Embryonic facial prominence (tissue), 1 donor: Measurements from ENCODE around the gene SMC5.
A peak's percentile ranks its signal among the peaks of the same experiment; 100 is the strongest.
"Not testable (repeated sequence)": the region's sequence is repeated elsewhere in the genome, so short reads cannot be mapped to it uniquely, and the experiment has no call there.

ENCODE experiments used
- DNase-seq: peaks from one replicate; pipeline ENCODE4 v3.0.0-alpha.2; 2016; ENCODE audit errors: extremely low spot score

The SMC5 gene

DNA sequence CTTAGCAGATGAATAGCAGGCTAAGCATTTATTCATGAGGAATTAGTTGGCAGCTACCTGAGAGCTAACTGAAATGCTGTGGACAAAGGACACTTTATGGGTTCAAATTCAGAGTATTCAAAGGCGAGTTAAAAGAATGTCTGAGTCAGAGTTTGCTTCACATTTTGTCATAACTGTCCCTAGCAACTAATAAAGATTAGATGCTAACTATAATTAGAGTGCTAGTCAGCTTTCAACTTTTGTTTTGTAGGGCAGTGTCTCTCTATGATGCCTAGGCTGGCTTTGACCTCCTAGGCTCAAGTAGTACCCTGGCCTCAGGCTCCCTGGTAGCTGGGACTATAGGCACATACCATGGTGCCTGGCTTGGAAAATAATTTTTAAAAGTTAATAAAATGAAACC is 4.6 kb downstream of the SMC5 start:
- DNase-seq = no peak

DNA sequence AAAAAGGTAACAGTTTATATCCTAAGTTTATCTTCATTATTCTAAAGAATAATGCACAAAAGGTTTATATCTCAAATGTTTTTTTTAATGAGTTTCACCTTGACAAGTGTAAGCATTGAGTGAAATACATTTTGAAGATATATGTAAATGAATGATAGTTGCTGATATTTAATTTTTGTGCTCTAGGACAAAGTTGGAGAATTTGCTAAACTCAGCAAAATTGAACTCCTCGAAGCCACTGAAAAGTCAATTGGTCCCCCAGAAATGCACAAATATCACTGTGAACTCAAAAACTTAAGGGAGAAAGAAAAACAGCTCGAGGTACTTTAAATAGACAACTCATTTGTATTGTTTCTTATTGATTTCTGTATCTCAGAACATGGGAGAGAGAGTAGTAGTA is 19.5 kb downstream of the SMC5 start:
- DNase-seq = no peak

DNA sequence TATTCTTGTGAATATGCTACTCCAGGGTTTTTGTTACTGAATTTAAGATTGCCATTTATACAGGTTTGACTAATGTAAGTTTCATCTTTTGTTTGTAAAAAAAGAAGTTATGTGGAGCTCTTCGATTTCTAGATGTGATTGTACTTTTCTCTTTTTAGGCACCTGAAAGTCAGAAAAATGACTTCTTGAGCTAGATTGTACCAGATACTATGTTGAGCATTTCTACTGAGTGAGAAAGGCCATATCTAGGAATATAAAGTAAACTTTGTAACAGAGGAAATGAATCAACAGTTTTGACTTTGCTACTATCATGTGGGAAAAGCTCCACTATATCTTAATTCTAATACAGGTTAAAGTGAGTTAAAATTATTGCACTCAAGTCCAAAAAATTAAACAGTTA is 25.1 kb downstream of the SMC5 start:
- no peak for DNase-seq

DNA sequence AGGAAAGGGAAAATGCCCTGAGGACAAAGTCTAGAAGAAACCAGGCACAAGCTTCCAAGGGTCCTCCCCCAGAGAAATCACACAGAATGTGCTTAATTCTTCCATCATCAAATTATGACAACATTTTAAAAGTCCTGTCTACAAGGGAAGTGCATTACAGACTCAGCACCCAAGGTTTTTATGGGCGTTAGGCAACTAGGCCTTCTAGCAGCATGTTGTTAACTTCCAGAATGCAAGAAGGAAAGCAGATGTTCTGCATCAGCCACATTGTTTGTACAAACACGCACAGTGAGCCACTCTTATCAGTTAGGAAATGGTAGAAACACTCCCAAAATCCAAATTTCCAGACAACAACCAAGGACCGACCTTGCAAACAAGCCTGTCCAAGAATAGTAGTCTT is 26.5 kb downstream of the SMC5 start:
- DNase-seq = no peak

DNA sequence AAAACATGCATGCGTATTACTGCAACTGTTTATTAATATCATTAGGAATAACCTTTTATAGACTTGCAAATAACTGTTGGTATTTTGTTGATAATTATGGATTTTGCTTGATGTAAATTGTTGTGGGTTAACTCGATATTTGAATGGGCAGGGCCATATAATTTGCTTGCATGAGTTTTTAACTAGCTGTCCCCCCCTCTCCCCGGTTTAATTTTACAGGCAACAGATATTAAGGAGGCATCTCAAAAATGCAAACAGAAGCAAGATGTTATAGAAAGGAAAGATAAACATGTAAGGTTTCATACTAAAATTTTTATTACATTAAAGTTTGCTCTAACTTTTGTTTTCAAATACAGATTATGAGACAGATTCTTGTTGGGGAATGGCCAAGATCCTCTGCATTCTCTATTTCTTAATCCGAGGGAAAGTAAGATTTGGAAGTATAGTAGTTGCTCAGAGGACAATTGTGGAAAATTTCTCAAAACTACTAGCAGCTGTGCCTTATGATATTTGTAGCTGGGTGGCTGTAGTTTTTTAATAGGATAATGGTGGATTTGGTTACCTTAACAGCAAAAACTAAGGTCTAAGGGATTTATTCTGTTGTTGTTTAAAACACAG is 27.3 kb downstream of the SMC5 start:
- no peak for DNase-seq

DNA sequence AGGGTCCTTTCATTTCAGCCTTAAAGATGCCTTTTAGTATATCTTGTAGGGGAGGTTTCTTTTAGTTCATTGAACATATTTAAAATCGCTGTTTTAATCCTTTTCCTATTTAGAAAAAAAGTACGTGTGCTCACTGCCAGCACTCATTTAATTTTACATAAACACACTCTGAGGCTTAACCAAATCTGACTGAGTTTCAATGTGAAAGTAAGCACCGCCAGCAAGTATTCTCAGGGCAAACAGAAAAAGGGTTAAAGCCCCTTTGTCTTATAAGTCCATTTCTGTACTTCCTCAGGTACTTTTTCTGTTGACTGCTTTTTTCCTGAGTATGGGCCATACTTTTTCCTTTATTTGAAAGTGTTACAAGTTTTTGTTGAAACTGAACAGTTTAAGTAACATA is 31.8 kb downstream of the SMC5 start:
- DNase-seq = no peak

DNA sequence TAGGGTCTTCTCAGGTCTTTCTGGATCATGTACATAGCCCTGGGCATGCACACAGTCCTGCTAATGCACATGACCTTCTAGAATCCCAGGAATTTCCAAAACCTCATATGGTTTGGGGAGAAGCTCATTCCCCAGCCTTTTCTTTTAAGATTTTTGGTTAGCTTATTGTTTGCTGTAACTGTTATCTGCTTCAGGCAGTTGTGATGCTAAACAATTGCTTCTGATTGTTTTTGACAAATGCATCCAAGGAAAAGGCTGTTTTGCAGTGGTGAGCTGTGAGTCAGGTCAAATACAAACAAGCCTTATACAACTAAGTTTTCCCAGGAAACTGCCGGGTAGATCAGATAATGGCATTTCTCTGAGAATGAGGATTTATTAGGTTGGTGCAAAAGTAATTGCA is 32.7 kb downstream of the SMC5 start:
- no peak for DNase-seq

DNA sequence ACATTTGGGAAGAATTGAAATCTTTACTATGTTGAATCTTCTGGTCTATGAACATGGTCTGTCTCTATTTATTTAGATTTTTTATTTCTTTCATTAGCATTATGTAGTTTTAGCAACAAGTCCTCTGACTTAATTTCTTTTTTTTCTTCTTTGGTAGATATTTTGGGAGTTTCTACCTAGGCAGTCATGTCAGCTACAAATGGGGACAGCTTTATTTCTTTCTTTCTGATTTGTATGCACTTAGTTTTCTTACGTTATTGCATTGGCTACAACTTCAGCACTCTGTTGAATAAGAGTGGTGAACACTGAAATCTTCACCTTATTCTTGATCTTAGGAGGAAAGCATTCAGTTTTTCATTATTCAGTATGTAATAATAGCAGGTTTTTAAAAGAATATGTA is 33.5 kb downstream of the SMC5 start:
- no peak for DNase-seq

DNA sequence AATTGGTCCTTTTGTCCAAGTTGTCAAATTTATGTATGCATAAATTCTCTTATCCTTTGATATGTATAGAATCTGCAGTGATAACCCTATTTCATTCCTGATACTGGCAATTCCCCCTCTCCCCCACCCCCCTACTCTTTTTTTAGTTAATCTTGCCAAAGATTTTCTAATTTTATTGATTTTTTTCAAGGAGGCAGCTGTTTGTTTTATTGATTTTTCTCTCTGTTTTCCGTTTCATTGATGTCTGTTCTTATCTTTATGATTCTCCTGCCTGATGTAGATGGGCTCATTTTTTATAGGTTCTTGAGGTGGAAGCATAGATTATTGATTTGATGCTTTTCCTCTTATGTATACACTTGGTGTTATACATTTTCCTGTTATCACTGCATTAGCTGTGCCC is 34.4 kb downstream of the SMC5 start:
- no peak for DNase-seq

DNA sequence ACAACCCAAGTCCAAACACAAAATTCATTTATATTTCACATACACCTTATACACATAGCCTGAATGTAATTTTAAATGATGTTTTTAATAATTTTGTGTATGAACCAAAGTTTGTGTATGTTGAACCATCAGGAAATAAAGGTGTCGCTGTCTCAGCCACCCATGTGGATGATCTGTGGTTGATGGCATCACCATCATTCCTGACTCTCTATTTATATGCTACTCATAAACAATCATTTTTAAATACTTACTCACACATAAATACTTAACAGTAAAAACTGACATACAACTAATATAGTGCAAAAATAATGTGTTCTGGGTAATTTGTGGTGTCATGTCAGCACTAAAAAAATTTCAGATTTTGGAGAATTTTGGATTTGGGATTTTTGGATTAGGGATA is 38.4 kb downstream of the SMC5 start:
- DNase-seq = no peak

DNA sequence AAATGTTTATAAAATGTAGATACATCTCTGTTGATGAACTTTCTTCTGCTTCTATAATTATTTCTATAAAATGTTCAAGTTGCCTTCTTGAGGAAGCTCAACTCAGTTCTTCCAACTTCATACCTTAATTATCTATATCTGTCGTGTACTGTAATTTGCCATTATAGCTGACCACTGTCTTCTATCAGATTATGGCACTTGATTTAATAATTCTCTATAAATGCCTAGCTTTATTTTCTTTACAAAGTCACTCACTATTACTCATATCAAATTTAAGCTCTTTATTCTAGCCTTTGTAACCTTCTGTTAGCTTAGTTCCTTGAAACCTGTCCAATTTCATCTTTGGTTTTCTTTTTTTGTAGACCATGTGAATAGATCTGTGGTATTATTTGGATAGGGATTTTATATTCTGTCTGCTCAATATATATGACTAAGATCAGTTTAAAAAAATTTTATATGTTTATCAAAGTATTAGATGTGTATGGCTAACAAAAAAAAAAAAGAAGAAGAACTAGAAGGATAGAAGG is 39.5 kb downstream of the SMC5 start:
- DNase-seq = no peak

DNA sequence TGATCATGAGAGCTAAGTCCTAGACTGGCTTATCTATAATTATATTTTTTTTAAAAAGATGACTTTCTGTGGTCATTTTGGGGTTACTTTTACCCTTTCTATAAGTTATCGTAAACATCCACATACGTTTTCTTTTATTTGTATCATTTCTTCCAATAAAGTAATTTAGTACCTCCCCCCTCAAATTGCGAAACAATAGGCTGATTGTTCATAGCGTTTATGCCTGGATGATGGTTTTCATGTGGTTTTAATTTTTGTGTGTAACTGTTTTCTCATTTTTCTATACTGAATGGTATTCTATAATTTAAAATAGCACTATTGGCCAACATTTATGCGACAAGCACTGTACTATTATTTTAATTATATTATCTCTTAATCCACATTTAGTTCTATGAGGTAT is 44.5 kb downstream of the SMC5 start:
- DNase-seq = no peak

DNA sequence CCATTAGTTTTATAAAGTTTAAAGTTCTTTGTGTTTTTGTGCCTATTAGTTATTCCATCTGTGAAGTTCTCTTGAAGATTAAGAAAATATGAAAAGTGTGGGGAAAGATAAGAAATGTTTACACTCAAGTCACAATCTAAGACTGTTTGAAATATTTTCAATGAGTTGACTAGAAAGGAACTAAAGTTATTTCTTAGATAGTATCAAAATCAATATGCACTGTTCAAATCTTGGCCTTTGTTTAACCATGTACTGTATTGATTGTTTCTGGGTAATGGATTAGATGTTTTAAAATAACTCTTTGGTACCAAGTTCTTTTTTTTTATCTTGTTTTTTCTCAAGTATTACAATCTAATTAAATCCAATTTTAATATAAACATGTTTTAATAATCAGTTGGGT is 46.0 kb downstream of the SMC5 start:
- DNase-seq = no peak

DNA sequence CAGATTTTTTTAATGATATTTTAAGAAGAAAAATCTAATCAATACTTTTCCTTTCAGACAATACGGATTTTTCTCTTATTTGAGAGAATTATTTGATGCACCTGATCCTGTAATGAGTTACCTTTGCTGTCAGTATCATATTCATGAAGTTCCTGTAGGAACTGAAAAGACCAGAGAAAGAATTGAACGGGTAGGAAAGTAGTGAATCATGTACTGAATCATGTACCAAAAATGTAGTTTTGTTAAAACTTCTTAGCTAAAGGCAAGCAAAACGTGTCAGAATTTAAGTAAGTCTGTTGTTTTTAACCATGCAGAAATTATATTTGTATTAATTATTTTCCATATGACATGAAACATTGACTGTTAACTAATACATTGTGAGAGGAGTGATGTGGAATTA is 56.6 kb downstream of the SMC5 start:
- DNase-seq = no peak

DNA sequence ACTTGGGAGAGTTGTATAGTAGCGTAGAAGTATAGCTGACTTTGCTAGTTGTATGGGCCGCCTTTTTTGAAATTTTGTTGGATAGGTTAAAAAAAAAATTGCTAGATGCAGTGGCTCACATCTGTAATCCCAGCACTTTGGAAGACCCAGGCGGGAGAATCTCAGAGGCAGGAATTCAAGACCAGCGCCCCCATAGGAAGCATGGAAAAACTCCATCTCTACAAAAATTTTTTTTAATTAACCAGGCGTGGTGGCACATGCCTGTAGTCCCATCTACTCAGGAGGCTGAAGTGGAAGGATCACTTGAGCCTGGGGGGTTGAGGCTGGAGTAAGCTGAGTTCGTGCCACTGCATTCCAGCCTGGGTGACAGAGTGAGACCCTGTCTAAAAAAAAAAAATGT is 59.2 kb downstream of the SMC5 start:
- no peak for DNase-seq

DNA sequence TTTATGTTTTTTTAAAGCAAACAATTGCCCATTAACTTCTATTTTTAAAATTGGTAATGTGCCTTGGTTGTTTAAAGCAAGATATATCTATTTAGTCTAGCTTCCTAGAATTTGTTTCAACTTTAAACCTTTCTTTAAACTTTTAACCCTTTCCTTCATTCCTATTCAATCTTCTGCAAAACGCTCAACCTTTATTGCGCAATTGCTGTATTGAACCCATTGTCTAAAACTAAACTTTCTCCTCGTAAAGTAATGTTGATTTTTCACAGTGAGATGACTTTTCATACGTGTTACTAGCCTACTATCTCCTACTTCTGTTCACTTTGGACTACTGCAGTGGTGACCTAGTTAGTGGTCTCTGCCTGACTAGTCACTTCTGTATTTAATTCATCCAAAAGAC is 63.3 kb downstream of the SMC5 start:
- DNase-seq = no peak

DNA sequence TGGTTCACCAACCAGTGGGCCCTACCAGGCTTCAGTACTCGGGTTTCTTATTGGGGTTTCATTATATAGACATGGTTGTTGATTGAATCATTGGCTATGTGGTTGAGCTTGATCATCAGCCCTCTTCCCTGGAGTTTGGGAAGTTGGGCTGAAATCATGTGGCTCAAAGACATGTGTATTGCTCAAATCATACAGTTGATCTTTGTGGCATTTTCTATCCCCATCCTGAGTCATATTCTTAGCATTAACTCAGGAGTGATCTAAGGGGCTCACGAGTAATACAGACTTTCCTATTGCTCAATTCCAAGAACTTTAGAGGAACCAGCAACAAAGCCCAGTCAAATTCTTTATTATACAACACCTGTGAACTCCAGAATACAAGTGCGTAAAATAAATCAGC is 66.2 kb downstream of the SMC5 start:
- DNase-seq = no peak

DNA sequence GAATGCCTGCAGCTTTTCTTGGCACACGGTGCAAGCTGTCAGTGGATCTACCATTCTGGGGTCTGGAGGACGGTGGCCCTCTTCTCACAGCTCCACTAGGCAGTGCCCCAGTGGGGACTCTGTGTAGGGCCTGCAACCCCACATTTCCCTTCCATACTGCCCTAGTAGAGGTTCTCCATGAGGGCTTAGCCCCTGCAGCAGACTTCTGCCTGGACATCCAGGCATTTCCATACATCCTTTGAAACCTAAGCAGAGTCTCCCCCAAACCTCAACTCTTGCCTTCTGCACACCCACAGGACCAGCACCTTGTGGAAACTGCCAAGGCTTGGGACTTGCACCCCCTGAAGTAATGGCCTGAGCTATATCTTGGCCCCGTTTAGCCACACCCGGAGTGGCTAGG is 69.8 kb downstream of the SMC5 start:
- DNase-seq = not testable (repeated sequence)

DNA sequence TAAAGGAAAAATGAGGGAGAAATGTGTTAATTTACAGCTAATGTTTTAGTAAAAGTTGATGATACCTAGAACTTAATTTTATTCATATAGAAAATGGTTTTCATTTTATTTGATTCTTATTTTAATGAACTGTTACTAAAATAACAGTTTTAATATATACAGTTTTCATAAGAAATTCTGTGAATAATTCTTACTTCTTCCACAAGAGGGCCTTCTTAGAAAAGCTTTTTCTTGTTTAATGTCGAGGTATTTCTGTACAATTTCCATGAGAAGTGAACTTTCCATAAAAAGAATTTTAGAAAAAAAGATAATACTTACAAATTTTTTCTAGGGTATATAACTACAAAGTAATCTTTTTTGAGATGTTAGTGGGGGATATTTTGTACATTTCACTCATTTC is 81.8 kb downstream of the SMC5 start:
- peak; percentile 31 for DNase-seq

DNA sequence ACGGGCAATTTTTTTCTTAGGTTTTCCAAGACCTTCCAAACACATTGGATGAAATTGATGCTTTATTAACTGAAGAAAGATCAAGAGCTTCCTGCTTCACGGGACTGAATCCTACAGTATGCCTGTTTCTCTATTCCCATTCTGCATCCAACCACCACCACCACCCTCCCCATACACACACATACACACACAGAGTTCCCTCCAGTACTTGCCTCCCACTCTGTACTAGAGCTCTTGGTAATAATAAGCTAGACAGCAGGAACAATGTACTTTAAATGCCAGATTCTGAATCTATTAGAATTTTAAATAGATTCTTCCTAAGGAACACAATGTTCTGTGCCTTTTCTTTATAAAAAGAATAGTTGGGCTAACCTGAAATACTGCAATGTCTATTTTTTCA is 88.3 kb downstream of the SMC5 start:
- no peak for DNase-seq

DNA sequence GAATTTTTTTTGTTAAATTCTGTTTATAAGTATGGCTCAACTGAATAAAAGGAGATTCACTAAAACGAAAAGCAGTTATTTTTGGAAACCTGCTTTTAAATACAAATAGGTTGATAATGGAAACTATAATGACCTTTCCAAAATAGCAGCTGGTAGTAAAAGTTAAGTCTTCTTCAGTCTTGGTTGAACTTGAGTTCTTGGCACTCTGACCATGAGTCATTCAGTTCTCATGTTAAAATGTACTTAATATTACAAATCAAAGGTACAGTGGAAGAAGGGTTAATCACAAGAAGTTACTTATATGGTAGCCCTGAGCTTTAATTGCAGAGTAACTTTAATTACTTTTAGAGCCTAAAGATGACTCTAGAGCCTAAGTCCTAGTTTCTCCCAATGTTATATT is 93.6 kb downstream of the SMC5 start:
- DNase-seq = no peak

DNA sequence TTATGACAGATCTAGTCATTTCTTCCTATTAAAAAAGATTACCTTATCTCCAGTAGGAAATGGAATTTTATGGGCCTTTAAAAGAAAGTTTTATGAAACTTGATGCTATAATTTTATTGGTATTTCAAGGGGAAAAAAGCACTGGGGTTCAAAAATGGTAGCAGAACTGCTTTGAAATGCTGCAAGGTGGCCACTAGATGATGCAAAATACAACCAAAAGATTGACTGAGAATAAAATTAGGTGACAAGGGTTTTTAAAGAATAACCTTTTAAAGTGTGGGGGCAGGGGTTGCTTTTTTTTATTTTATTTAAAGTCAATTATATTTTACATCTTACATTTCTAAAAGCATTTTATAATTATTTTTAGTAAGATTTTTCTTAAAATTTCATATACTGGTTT is 94.0 kb downstream of the SMC5 start:
- DNase-seq = no peak

DNA sequence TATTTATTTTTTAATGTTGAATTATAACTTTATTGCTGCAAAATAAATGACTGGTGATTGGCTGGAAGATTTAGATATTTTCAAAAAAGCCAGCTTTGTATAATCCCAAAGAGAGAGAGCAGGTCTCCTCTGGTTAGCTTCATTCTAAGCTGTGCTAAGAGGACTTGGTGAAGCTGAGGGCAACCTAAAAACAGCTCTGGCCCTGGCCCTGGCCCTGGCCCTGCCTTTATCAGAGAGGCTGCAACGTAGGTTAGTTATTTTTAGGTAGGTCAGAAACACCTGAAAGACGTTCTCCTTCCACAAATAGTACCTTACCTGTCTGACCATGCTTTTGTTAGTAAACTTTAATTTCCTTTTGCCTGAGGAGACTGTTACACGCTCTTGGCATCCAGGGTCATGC is 97.0 kb downstream of the SMC5 start:
- DNase-seq = no peak

DNA sequence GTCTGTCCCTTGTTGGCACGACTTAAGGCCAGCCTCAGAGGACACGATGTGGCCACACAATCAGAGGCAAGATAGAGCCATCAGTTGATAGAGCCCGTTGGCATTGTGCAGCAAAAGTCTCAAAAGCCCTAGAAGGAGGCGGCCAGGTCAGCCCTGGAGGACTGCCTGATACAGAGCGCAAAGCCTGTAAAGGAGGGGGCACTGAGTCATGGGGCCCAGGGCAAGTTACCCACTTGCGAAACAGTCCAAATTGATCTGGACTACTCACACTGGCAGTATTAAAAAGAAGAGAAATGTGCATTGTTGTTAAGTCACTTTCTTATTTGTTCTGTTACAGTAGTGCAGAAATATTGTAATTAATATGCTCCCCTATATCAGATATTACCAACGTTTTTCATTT is 104.2 kb downstream of the SMC5 start:
- DNase-seq = no peak

DNA sequence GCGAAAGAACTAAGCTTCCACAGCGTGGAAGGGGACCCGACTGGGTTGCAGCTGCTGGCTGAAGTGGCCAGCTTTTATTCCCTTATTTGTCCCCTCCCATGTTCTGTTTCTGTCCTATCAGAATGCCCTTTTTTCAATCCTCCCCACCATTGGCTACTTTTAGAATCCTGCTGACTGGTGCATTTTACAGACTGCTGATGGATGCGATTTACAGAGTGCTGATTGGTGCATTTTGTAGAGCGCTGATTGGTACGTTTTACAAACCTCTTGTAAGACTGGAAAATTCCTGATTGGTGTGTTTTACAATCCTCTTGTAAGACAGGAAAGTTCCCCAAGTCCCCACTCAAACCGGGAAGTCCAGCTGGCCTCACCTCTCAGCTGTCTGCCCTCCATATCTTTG is 105.0 kb downstream of the SMC5 start:
- DNase-seq = no peak
